HG02759 (cell line): Measurements from ENCODE around the gene LGI2.
A peak's percentile ranks its signal among the peaks of the same experiment; 100 is the strongest.
"Not testable (repeated sequence)": the region's sequence is repeated elsewhere in the genome, so short reads cannot be mapped to it uniquely, and the experiment has no call there.

ENCODE experiments used
- ATAC-seq: cut with Tn5 transposase; IDR thresholded peaks from one replicate; pipeline ENCODE4 v1.9.1; 2021; ENCODE audit warnings: mild to moderate bottlenecking, moderate library complexity; ENCODE audit not compliant: unreplicated experiment

Gene LGI2

GRCh38 chr4:25030277-25031076 lies at the start of gene LGI2:
TSS of gene LGI2 (minus strand) at chr4:25030946. CDS start at chr4:25030693, 253 bp downstream.
- peak; percentile 56 for ATAC-seq

- no peak for ATAC-seq
Observed at GRCh38 chr4:25078523-25078922, 47.8 kb upstream of the LGI2 start.

GRCh38 chr4:25076625-25077398 lies 46.1 kb upstream of the LGI2 start:
- ATAC-seq = no peak

GRCh38 chr4:25075851-25076250 lies 45.1 kb upstream of the LGI2 start:
- no peak for ATAC-seq

GRCh38 chr4:25075129-25075528 lies 44.4 kb upstream of the LGI2 start:
- no peak for ATAC-seq

GRCh38 chr4:25070545-25070944 lies 39.8 kb upstream of the LGI2 start:
- no peak for ATAC-seq

- no peak for ATAC-seq
Observed at GRCh38 chr4:25069014-25069413, 38.3 kb upstream of the LGI2 start.

GRCh38 chr4:25068386-25068785 lies 37.6 kb upstream of the LGI2 start:
- no peak for ATAC-seq

GRCh38 chr4:25065932-25066590 lies 35.3 kb upstream of the LGI2 start:
- no peak for ATAC-seq

GRCh38 chr4:25065431-25065858 lies 34.7 kb upstream of the LGI2 start:
- ATAC-seq = no peak

- not testable (repeated sequence) for ATAC-seq
Observed at GRCh38 chr4:25064447-25064846, 33.7 kb upstream of the LGI2 start.

- no peak for ATAC-seq
Observed at GRCh38 chr4:25063116-25063515, 32.4 kb upstream of the LGI2 start.

GRCh38 chr4:25062098-25062497 lies 31.4 kb upstream of the LGI2 start:
- no peak for ATAC-seq

- no peak for ATAC-seq
Observed at GRCh38 chr4:25061602-25062001, 30.9 kb upstream of the LGI2 start.

GRCh38 chr4:25060963-25061340 lies 30.2 kb upstream of the LGI2 start:
- no peak for ATAC-seq

- no peak for ATAC-seq
Observed at GRCh38 chr4:25060241-25060962, 29.7 kb upstream of the LGI2 start.

GRCh38 chr4:25059791-25060190 lies 29.0 kb upstream of the LGI2 start:
- ATAC-seq = no peak

- no peak for ATAC-seq
Observed at GRCh38 chr4:25058796-25059195, 28.1 kb upstream of the LGI2 start.

GRCh38 chr4:25057299-25057698 lies 26.6 kb upstream of the LGI2 start:
- ATAC-seq = no peak

GRCh38 chr4:25052037-25052436 lies 21.3 kb upstream of the LGI2 start:
- not testable (repeated sequence) for ATAC-seq

- no peak for ATAC-seq
Observed at GRCh38 chr4:25051534-25051933, 20.8 kb upstream of the LGI2 start.
